GM12874 (cell line): ENCODE results near the gene MVK.

Source experiments
- TF ChIP-seq, protein P1 (sequence below): IDR thresholded peaks from 2 replicates; pipeline ENCODE4 v1.5.1; 2011; ENCODE audit warnings: low read depth, mild to moderate bottlenecking, control low read depth, low read length, moderate library complexity; ENCODE audit not compliant: insufficient read depth

The MVK gene

GRCh38 chr12:109586385-109587296 is 13.0 kb downstream of the MVK start:
- TF ChIP-seq, protein P1, sequence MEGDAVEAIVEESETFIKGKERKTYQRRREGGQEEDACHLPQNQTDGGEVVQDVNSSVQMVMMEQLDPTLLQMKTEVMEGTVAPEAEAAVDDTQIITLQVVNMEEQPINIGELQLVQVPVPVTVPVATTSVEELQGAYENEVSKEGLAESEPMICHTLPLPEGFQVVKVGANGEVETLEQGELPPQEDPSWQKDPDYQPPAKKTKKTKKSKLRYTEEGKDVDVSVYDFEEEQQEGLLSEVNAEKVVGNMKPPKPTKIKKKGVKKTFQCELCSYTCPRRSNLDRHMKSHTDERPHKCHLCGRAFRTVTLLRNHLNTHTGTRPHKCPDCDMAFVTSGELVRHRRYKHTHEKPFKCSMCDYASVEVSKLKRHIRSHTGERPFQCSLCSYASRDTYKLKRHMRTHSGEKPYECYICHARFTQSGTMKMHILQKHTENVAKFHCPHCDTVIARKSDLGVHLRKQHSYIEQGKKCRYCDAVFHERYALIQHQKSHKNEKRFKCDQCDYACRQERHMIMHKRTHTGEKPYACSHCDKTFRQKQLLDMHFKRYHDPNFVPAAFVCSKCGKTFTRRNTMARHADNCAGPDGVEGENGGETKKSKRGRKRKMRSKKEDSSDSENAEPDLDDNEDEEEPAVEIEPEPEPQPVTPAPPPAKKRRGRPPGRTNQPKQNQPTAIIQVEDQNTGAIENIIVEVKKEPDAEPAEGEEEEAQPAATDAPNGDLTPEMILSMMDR: no peak

DNA sequence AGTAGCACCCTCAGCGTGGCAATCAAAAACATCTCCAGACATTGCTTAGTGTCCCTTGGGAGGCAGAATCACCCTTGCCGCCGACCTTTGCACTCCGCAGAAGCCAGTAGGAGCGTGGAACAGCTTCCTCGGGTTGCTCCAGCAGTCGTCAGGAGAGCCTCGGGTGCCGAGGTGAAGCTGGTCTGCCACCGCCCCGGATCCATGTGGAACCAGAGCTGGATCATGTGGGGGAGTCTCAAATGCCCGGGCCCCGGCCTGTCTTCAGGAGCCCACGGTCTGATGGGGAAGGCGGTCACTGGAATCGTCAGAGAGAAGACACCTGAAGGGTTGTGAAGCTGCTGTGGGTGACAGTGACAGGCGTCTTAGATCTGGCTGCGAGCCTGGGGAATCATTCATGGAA is 14.3 kb downstream of the MVK start:
- TF ChIP-seq, protein P1: no peak

- TF ChIP-seq, protein P1: no peak
Observed at GRCh38 chr12:109588461-109589239, 15.1 kb downstream of the MVK start.

- TF ChIP-seq, protein P1: no peak
Observed at GRCh38 chr12:109589240-109589590, 15.6 kb downstream of the MVK start.

DNA sequence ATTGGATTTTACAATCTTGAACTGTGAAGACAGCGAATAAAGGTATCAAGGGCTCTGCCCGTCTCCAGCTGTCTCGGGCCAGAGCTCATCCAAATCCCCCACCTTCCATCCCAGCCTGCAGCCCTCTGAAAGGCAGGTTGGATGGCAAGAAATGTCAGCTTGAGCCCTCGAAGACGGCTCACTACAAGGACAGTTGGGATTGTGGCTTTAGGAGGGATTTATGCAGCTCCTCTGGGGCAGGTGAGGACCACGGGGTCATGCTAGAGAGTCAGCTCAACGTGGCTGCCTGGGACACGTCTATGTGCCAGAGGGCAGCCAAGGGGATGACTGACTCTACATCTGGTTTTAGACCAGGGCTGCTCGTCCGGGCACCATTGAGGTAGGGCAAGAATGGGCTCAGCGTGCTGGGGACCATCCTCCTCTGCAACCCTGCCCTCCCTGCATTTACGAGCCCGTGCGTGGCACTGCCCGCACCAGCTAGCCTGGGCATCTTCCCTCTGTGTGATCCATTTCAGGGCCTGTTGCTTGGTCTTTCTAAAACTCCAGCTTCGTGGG is 16.2 kb downstream of the MVK start:
- TF ChIP-seq, protein P1: no peak

DNA sequence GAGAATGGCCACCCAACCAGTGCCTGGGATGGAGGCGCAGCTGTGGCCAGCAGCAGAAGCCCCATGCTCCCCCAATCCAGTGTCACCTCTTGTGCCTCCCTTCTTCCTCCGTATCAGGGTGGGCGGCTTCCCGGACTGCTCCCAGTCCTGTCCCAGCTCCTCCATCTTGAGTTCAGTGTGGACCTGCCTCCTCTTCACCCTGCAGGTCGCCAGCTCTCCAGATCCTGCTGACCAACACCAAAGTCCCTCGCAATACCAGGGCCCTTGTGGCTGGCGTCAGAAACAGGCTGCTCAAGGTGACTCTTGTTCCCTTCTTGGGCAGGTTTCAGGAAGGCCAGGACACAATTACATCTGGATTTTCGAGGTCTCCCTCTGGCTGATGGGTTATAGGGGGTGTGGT is 17.0 kb downstream of the MVK start:
- TF ChIP-seq, protein P1: no peak

GRCh38 chr12:109591041-109591440 is 17.4 kb downstream of the MVK start:
- TF ChIP-seq, protein P1: no peak
